ENCODE results near the gene INPP5B.
"Not testable (repeated sequence)": the region's sequence is repeated elsewhere in the genome, so short reads cannot be mapped to it uniquely, and the experiment has no call there.

The INPP5B gene

GRCh38 chr1:37946703-37947360, at the start of gene INPP5B:
INPP5B (minus strand) TSS chr1:37947053; CDS start chr1:37946308, 745 bp downstream.
- peak; percentile 83 for DNase-seq
- in situ Hi-C loops (cut with HindIII; ENCODE audit: low pct_ligation_motif_present, low pct_unique_long_range_greater_than_20kb, low sequenced_read_pairs), result no loop called here

- DNase-seq, result peak; percentile 39
- in situ Hi-C loops (cut with HindIII; ENCODE audit: low pct_ligation_motif_present, low pct_unique_long_range_greater_than_20kb, low sequenced_read_pairs), result no loop called here
Measured at GRCh38 chr1:37995751-37996345, 49.0 kb upstream of the INPP5B start.

GRCh38 chr1:37994886-37995566, 48.2 kb upstream of the INPP5B start:
- no peak for DNase-seq
- in situ Hi-C loops (cut with HindIII; ENCODE audit: low pct_ligation_motif_present, low pct_unique_long_range_greater_than_20kb, low sequenced_read_pairs), result no loop called here

GRCh38 chr1:37989361-37989930, 42.6 kb upstream of the INPP5B start:
- peak; percentile 29 for DNase-seq

GRCh38 chr1:37987679-37988078, 40.8 kb upstream of the INPP5B start:
- no peak for DNase-seq
- in situ Hi-C loops (cut with HindIII; ENCODE audit: low pct_ligation_motif_present, low pct_unique_long_range_greater_than_20kb, low sequenced_read_pairs), result no loop called here

More at GRCh38 chr1:37989361-37989930, 42.6 kb upstream of the INPP5B start:
- in situ Hi-C loops (cut with HindIII; ENCODE audit: low pct_ligation_motif_present, low pct_unique_long_range_greater_than_20kb, low sequenced_read_pairs), result no loop called here

- no peak for DNase-seq
- in situ Hi-C loops (cut with HindIII; ENCODE audit: low pct_ligation_motif_present, low pct_unique_long_range_greater_than_20kb, low sequenced_read_pairs), result no loop called here
Measured at GRCh38 chr1:37983546-37983945, 36.7 kb upstream of the INPP5B start.

GRCh38 chr1:37978541-37978940, 31.7 kb upstream of the INPP5B start:
- in situ Hi-C loops (cut with HindIII; ENCODE audit: low pct_ligation_motif_present, low pct_unique_long_range_greater_than_20kb, low sequenced_read_pairs), result no loop called here
- no peak for DNase-seq

- in situ Hi-C loops (cut with HindIII; ENCODE audit: low pct_ligation_motif_present, low pct_unique_long_range_greater_than_20kb, low sequenced_read_pairs), result not testable (repeated sequence)
- DNase-seq, result peak; percentile 59
Measured at GRCh38 chr1:37975083-37975482, 28.2 kb upstream of the INPP5B start.

- no peak for DNase-seq
- in situ Hi-C loops (cut with HindIII; ENCODE audit: low pct_ligation_motif_present, low pct_unique_long_range_greater_than_20kb, low sequenced_read_pairs), result no loop called here
Measured at GRCh38 chr1:37974567-37974966, 27.7 kb upstream of the INPP5B start.

- DNase-seq; in situ Hi-C loops (cut with HindIII; ENCODE audit: low pct_ligation_motif_present, low pct_unique_long_range_greater_than_20kb, low sequenced_read_pairs): not testable (repeated sequence)
Measured at GRCh38 chr1:37973684-37974083, 26.8 kb upstream of the INPP5B start.

- DNase-seq, result no peak
- in situ Hi-C loops (cut with HindIII; ENCODE audit: low pct_ligation_motif_present, low pct_unique_long_range_greater_than_20kb, low sequenced_read_pairs), result no loop called here
Measured at GRCh38 chr1:37965301-37965700, 18.4 kb upstream of the INPP5B start.

GRCh38 chr1:37964106-37964505, 17.3 kb upstream of the INPP5B start:
- DNase-seq; in situ Hi-C loops (cut with HindIII; ENCODE audit: low pct_ligation_motif_present, low pct_unique_long_range_greater_than_20kb, low sequenced_read_pairs): not testable (repeated sequence)

- peak; percentile 87 for DNase-seq
- in situ Hi-C loops (cut with HindIII; ENCODE audit: low pct_ligation_motif_present, low pct_unique_long_range_greater_than_20kb, low sequenced_read_pairs), result no loop called here
Measured at GRCh38 chr1:37958690-37959089, 11.8 kb upstream of the INPP5B start.

GRCh38 chr1:37955685-37956084, 8.8 kb upstream of the INPP5B start:
- no peak for DNase-seq
- in situ Hi-C loops (cut with HindIII; ENCODE audit: low pct_ligation_motif_present, low pct_unique_long_range_greater_than_20kb, low sequenced_read_pairs), result no loop called here

GRCh38 chr1:37954316-37954971, 7.6 kb upstream of the INPP5B start:
- no peak for DNase-seq

GRCh38 chr1:37952738-37953137, 5.9 kb upstream of the INPP5B start:
- DNase-seq, result no peak
- in situ Hi-C loops (cut with HindIII; ENCODE audit: low pct_ligation_motif_present, low pct_unique_long_range_greater_than_20kb, low sequenced_read_pairs), result no loop called here

More at GRCh38 chr1:37954316-37954971, 7.6 kb upstream of the INPP5B start:
- in situ Hi-C loops (cut with HindIII; ENCODE audit: low pct_ligation_motif_present, low pct_unique_long_range_greater_than_20kb, low sequenced_read_pairs), result no loop called here

GRCh38 chr1:37951783-37952624, 5.2 kb upstream of the INPP5B start:
- DNase-seq, result no peak
- in situ Hi-C loops (cut with HindIII; ENCODE audit: low pct_ligation_motif_present, low pct_unique_long_range_greater_than_20kb, low sequenced_read_pairs), result no loop called here

Measured in ACHN (cell line).